Kidney glomerular epithelial cell (primary cell): ENCODE results near the gene OST4.
"Not testable (repeated sequence)": the region's sequence is repeated elsewhere in the genome, so short reads cannot be mapped to it uniquely, and the experiment has no call there.

ENCODE experiments used
- DNase-seq: peaks from one replicate; lab custom pipeline; 2025; lab: John Stamatoyannopoulos, UW

The OST4 gene

GRCh38 chr2:27071277-27071989, at the start of gene OST4:
OST4 (minus strand) TSS chr2:27071654.
- DNase-seq, result peak; percentile 79

DNA sequence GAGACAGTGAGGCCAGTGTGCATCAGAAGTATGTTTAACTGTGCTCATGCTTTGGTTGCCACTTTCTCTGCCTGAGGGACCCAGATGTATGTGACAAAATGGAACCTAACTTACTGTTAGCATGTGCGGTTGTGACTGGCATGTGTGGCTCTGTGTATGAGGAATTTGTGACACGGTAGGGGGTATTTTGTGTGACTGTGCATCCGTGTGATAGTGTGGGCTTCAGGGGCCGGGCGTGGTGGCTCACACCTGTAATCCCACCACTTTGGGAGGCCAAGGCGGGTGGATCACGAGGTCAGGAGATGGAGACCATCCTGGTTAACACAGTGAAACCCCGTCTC, 47.8 kb upstream of the OST4 start:
- not testable (repeated sequence) for DNase-seq

GRCh38 chr2:27118525-27119329, 47.3 kb upstream of the OST4 start, which contains the start of gene CGREF1:
CGREF1 (minus strand) TSS chr2:27119128; CDS start chr2:27104366, 14,762 bp downstream.
- DNase-seq, result no peak

DNA sequence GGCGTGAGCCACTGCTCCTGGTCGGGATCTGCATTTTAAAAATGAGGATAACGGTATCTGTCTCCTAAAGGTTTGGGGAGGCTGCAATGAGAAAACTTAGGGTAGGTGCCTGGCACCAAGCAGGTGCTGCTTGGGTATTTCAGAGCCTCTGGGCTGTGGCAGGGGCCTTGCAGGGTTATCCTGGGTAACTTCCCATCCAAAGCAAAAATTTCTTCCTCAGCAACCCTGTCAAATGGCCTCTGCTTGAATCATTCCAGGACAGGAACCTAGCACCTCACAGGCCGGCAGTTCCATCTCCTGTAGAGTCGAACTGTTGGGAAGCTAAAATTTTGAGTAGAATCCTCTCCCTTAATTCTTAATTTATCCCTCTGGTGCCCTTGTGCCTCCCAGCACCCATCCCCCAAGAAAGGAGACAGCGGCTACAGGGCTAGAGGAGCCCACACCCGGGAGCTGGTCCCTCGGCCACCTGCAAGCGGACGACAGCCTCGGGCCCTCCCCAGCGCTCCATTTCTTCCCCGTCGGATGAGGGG, 46.6 kb upstream of the OST4 start:
- DNase-seq, result no peak

DNA sequence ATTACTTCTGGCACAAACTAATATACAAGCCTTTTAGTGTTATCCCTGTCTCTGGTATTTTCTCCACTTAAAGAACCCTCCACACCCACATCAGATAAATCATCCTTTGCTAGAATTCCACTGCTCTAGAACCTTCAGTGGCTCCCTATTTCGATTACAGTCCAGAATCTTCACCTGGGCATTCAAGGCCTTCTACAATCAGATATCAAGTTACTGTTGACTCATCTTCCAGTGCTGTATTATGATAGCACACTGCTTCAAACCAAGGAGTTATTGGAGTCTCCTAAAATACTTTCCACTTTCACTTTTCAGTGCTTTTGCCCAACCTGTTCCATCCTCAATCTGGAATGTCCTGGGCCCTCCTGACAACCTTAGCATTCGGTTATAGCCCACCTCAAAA, 44.1 kb upstream of the OST4 start:
- no peak for DNase-seq

- not testable (repeated sequence) for DNase-seq
These were observed 40.1 kb upstream of the OST4 start for GRCh38 chr2:27111392-27112078.

GRCh38 chr2:27110603-27111352, 39.3 kb upstream of the OST4 start:
- DNase-seq, result not testable (repeated sequence)

DNA sequence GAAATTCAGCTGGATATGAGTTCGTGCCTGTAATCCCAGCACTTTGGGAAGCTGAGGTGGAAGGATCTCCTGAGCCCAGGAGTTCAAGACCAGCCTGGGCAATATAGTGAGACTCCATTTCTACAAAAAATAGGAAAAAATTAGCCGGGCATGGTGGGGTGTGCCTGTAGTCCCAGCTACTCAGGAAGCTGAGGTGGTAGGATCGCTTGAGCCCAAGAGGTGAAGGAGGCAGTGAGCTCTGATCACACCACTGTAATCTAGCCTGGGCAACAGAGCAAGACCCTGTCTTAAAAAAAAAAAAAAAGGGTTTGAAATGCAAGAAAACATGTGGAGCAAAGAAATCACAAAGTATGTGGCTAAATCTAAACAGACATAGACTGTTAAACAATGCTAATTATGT, 37.6 kb upstream of the OST4 start:
- DNase-seq, result no peak

- DNase-seq, result no peak
These were observed 36.8 kb upstream of the OST4 start for GRCh38 chr2:27108221-27108620.

DNA sequence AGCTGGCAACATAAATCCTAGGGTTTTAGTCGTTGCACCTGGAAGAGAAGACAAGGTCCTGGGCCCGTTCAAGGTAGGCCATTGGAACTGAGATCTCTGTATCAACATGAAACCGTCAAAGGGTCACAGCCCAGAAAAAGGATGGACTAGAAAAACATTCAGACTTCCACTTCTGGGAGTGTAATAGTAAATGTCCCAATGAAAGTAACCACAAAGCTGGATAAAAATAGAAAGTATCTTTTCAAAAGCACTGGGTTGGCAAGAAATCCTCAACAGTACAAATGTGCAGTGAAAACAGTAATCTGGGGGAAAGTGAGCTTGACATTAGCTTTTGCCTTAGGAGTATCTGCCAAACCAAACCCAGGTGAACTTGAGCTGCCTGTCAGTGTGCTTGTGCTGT, 34.5 kb upstream of the OST4 start:
- DNase-seq, result no peak

GRCh38 chr2:27102329-27102728, 30.9 kb upstream of the OST4 start:
- DNase-seq, result no peak

- DNase-seq, result no peak
These were observed 28.6 kb upstream of the OST4 start for GRCh38 chr2:27100036-27100435.

- no peak for DNase-seq
These were observed 28.0 kb upstream of the OST4 start for GRCh38 chr2:27099334-27099955.

DNA sequence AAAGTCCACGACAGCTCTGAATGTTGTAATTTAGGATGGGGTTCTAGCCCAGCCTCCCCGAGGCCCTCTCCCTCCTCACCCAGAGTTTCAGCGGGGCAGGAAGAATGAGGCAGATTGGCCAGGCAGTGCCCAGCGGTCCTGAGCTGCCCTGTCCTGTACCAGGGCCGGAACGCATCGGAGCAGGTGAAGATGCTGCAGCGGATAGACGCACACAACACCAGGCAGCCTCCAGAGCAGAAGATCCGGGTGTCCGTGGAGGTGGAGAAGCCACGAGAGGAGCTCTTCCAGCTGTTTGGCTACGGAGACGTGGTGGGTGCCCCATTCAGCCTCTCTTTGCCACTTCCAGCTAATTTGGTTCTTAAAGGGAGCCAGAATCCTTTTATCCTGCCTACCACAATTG, 25.9 kb upstream of the OST4 start:
- DNase-seq, result no peak

DNA sequence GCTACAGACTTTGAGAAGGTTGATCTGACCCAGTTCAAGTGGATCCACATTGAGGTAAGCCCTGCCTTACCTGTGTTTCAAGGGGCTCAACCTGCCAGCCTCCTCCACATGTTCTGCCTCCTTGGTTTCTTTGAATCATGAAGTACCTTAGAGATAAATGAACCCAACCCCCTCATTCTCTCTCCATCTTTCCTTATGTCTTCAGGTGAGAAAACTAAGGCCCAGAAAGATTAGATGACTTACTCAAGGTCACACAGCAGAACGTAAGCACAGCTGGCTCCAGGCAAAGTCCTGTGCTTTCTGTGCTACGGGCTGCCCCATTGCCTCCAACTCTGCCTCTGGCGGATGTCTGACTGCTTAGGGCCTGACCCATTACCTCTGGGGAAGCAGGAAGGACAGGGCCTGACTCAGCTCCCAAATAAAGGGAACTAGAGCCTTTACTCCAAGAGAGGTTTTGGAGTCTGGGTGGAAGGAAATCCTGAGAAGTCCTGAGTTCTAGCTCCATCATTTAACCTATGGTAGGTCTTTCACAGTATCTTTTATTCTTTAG, 25.4 kb upstream of the OST4 start:
- DNase-seq, result no peak

- peak; percentile 18 for DNase-seq
These were observed 24.5 kb upstream of the OST4 start for GRCh38 chr2:27095745-27096651.

DNA sequence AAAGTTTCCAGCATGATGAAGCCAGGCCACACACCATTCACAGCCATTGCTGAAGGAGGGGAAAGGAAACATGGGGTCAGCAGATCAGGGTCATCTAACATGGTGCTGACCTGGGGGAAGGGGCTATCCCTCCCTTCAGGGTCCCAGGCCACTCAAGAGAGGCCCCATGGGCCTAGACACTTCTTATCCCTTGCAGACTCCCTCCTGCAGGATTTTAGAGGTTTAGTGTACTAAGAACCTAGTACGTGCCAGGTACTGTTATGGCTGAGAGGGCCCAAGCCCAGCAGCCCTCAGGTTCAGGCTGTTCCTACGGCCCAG, 23.9 kb upstream of the OST4 start:
- DNase-seq, result no peak

GRCh38 chr2:27094353-27094984, 23.0 kb upstream of the OST4 start:
- DNase-seq, result no peak

- no peak for DNase-seq
These were observed 22.2 kb upstream of the OST4 start for GRCh38 chr2:27093430-27094352.
